NCI-H446 (cell line): Measurements from ENCODE around the gene KCNC1.

Source experiments
- DNase-seq, 2 experiments: peaks; one replicate each; lab custom pipeline; 2025; lab: John Stamatoyannopoulos, UW

KCNC1 gene

GRCh38 chr11:17734418-17734911 is at the start of gene KCNC1:
KCNC1 (plus strand) TSS chr11:17734781; CDS start chr11:17736003, 1,222 bp downstream.
- peak; percentile 12 to 74 for DNase-seq

GRCh38 chr11:17686231-17686980 is 48.2 kb upstream of the KCNC1 start:
- DNase-seq = no peak

GRCh38 chr11:17687946-17688670 is 46.5 kb upstream of the KCNC1 start:
- no peak for DNase-seq

- no peak for DNase-seq
These were observed 43.0 kb upstream of the KCNC1 start for GRCh38 chr11:17691550-17691949.

- DNase-seq = no peak
These were observed 42.6 kb upstream of the KCNC1 start for GRCh38 chr11:17691976-17692375.

- DNase-seq = no peak
These were observed 41.6 kb upstream of the KCNC1 start for GRCh38 chr11:17692931-17693330.

GRCh38 chr11:17693531-17693930 is 41.0 kb upstream of the KCNC1 start:
- DNase-seq = no peak

GRCh38 chr11:17694494-17695110 is 40.0 kb upstream of the KCNC1 start:
- DNase-seq = no peak

GRCh38 chr11:17695454-17696441 is 38.8 kb upstream of the KCNC1 start:
- no peak for DNase-seq

GRCh38 chr11:17696741-17697140 is 37.8 kb upstream of the KCNC1 start:
- no peak for DNase-seq

- no peak for DNase-seq
These were observed 37.2 kb upstream of the KCNC1 start for GRCh38 chr11:17697175-17697949.

- DNase-seq = peak in 1 of 2 experiments; percentile 32
These were observed 35.1 kb upstream of the KCNC1 start for GRCh38 chr11:17699147-17700114.

- no peak for DNase-seq
These were observed 33.6 kb upstream of the KCNC1 start for GRCh38 chr11:17700991-17701390.

- DNase-seq = no peak
These were observed 31.7 kb upstream of the KCNC1 start for GRCh38 chr11:17702876-17703275.

GRCh38 chr11:17703951-17704350 is 30.6 kb upstream of the KCNC1 start:
- peak; percentile 2 to 34 for DNase-seq

GRCh38 chr11:17707830-17708229 is 26.8 kb upstream of the KCNC1 start:
- DNase-seq = no peak

GRCh38 chr11:17711836-17712235 is 22.7 kb upstream of the KCNC1 start:
- DNase-seq = no peak

- no peak for DNase-seq
These were observed 20.7 kb upstream of the KCNC1 start for GRCh38 chr11:17713851-17714250.

GRCh38 chr11:17714356-17714854 is 20.2 kb upstream of the KCNC1 start:
- DNase-seq = no peak
